ENCODE measurements around the gene CMYA5.

GRCh38 chr5:79653843-79654242 is 35.8 kb upstream of the CMYA5 start:
- TF ChIP-seq GATA2 (IDR thresholded peaks at IDR 0.05; ENCODE audit: low read depth, low read length) (no peak), GATA3 (IDR thresholded peaks at IDR 0.05; ENCODE audit: low read depth, low read length) (no peak)

All from SH-SY5Y (cell line).